Hematopoietic multipotent progenitor cell treated with erythropoietin and hydrocortisone succinate and interleukin-3 and kit ligand, for 17 days (in vitro differentiated cells): ENCODE data around the gene PRKAG2.

Experiments used
- DNase-seq: peaks from one replicate; pipeline ENCODE4 v3.0.0-alpha.2; 2015; ENCODE audit warnings: low spot score

The PRKAG2 gene

DNA sequence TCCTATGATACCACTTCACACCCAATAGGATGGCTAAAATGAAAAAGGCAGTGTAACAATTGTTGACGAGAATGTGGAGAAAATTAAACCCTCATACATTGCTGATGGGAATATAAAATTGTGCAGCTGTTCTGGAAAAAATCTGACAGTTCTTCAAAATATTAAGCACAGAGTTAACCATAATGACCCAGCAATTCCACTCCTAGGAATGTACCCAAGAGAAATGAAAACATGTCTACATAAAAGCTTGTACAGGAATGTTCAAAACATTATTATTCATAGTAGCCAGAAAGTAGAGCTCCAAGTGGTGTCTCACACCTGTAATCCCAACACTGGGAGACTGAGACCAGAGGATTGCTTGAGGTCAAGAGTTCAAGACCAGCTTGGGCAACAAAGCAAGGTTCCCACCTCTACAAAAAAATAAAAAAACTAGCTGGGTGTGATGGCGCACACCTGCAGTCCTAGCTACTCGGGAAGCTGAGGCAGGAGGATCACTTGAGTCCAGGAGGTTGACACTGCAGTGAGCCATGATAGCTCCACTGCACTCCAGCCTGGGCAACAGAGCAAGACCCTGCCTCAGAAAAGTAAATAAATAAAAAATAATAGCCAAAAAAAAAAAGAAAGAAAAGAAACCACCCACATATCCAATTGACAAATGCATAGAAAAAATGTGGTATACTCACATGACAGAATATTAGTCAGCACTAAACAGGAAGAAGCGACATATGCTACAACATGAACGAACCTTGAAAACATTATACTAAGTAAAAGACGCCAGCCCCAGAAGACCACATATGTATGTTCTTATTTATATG, 362.2 kb downstream of the PRKAG2 start:
- no peak for DNase-seq

DNA sequence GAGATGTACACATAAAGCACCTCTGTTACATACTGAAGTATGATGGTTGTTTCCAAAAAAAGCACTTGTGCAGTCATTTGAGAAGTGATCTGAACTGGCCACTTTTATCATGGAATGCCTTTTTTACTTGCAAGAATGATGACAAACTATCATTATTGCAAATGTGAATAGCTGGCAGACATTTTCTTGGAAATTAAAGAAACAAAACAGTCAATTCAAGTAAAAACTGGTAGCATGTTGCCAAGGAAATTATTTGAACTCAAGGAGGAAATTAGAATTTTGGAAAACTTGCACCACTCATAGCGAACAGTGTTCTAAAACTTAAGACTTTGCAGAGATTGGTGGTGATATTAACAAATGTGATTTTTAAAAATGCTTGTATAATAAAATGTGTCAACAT, 363.8 kb downstream of the PRKAG2 start:
- DNase-seq: no peak

DNA sequence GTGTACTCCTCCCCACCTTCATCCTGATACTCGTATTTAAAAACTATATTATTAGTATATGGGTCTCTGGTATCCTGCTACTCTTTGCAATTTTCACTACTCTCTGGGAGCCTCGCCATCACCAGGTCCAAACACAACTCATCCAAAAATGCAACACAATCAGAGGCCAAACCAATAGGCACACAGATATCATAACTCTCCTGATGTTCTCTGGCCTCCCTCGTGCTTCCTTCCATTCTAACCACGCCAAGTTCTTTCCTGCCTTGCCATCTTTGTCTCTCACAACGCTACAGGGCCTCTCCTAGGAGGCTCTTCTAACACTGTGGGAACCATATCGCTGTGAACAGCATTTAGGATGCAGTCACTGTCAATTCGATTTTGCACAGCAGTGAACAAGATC, 364.6 kb downstream of the PRKAG2 start:
- DNase-seq: no peak

GRCh38 chr7:151511946-151512345, 365.0 kb downstream of the PRKAG2 start:
- DNase-seq: no peak

- DNase-seq: no peak
Observed at GRCh38 chr7:151511270-151511669, 365.6 kb downstream of the PRKAG2 start.

- DNase-seq: no peak
Observed at GRCh38 chr7:151509670-151510333, 367.1 kb downstream of the PRKAG2 start.

DNA sequence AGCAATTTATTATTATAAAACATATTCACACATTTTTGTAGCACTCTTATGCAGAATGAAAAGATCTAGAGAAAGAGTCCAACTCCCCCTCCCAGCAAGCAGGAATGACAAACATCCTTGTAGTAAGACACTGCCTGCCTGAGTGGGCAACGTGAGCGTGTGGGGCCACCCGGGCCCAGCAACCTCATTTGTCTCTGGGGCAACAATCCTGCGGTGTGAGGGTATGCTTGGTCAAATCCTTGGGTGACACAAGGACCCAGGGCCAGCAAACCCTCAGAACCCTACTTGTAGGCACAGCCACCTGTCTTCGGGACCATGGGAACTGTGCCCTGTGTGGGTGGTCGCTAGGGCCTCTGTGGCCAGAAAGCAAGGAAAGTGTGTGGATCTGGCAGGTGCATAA, 367.9 kb downstream of the PRKAG2 start:
- no peak for DNase-seq

- DNase-seq: no peak
Observed at GRCh38 chr7:151507806-151508205, 369.1 kb downstream of the PRKAG2 start.

DNA sequence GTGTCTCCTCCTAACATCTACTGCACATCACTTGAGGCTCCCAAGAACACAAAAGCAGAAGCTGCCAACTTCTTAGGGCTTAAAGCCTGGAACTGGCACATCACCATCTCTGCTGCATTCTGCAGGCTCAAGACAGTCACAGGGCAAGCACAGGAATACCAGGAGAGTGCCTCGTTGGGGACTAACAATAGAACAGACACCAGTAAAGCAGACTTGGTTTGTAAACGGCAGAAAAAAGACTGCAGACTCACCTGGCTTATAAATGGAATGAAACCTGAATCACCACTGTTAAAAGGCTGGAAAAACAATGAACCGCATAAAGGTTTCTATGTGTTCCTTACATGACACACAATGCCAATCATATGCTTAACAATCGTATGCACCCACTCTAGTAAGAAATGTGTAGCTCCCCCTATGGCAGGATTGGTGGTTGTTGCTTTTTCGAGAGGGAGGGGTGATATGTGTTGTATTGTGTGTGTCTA, 370.0 kb downstream of the PRKAG2 start:
- no peak for DNase-seq
